ENCODE results near the gene NFIX. TPM values are rescaled to one million over a fixed set of nuclear protein-coding genes. Genes with fewer than 3 reads are reported as not detected.

The NFIX gene
- total RNA-seq, 4 donors from 2014 or later: 126 to 223 (median 176) TPM

DNA sequence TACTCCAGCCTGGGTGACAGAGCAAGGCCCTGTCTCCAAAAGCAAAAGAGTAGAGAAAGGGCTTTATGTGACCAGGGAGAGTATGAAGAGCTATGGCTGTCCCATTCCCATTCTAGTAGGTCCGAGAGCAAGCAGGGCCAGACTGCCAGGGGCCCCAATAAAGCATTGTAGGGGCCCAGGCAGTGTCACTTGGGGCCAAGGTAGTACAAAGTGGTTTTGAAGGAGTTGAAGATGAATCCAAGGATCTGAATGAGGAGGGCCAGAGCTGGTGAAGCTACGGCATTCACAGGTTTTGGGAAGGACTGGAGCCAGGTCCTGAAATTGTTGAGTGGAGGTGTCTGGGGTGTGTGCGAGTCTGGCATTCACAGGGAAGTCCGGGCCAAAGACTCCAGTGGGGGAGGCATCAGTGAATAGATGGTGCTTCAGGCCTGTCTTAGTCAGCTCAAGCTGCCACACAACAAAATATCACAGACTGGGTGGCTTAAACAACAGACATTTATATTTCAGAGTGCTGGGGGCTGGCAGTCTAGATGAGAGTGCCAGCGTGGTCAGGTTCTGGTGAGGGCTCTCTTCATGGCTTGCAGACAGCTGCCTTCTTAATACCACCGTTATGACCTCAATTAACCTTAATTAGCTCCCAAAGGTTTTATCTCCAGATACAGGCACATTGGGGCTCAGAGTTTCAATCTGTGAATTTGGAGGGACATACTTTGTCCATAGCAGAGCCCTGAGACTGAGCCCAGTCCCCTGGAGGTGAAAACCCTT is 132.7 kb downstream of the NFIX start:
- TF ChIP-seq, protein P1, sequence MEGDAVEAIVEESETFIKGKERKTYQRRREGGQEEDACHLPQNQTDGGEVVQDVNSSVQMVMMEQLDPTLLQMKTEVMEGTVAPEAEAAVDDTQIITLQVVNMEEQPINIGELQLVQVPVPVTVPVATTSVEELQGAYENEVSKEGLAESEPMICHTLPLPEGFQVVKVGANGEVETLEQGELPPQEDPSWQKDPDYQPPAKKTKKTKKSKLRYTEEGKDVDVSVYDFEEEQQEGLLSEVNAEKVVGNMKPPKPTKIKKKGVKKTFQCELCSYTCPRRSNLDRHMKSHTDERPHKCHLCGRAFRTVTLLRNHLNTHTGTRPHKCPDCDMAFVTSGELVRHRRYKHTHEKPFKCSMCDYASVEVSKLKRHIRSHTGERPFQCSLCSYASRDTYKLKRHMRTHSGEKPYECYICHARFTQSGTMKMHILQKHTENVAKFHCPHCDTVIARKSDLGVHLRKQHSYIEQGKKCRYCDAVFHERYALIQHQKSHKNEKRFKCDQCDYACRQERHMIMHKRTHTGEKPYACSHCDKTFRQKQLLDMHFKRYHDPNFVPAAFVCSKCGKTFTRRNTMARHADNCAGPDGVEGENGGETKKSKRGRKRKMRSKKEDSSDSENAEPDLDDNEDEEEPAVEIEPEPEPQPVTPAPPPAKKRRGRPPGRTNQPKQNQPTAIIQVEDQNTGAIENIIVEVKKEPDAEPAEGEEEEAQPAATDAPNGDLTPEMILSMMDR (IDR thresholded peaks at IDR 0.05): no peak
- no peak for TF ChIP-seq POLR2AphosphoS5 (IDR thresholded peaks at IDR 0.05)
- TF ChIP-seq EP300 (IDR thresholded peaks at IDR 0.05): no peak
- no peak for TF ChIP-seq POLR2A (IDR thresholded peaks at IDR 0.05)
- Histone ChIP-seq H3K4me3 (no peak overlapping the region), H3K36me3 (peaks cover 10% of the 10 kb centered on the region), H3K4me1 (peaks cover 6% of the 10 kb centered on the region), H3K9me3 (no peaks in the 10 kb centered on the region), H3K27me3 (no peaks in the 10 kb centered on the region), H3K27ac (no peak overlapping the region)
- WGBS: 86% methylated on average over 6 of the region's 6 CpGs
- no peak for DNase-seq (ENCODE audit: low spot score in 2 of 2)

DNA sequence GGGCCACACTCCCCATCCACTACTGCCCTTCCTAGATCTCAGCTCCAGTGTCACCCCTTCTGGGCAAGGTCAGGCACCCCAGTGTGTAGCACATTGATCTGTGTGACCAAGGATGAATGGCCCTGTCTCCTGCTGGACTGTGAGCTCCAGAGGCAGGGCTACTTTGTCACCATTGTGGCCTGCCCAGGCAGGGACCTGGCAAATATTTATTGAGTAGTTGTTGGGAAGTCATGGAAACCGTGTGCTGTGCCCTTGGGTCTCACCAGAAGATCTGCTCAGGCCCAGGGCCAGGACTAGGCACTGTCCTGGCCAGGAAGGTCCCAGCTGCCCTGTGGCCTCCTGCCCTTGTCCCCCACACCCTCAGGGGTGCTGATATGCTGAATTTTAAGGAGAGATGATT is 133.3 kb downstream of the NFIX start:
- DNase-seq (ENCODE audit: low spot score in 2 of 2): no peak
- whole genome bisulfite sequencing: no CpG with 5 or more reads among the region's 1 CpG
- Histone ChIP-seq H3K27ac (no peak overlapping the region), H3K9me3 (no peaks in the 10 kb centered on the region), H3K27me3 (no peaks in the 10 kb centered on the region), H3K4me3 (no peak overlapping the region), H3K36me3 (peaks cover 10% of the 10 kb centered on the region), H3K4me1 (peaks cover 6% of the 10 kb centered on the region)
- TF ChIP-seq EP300 (IDR thresholded peaks at IDR 0.05): no peak
- TF ChIP-seq, protein P1 (IDR thresholded peaks at IDR 0.05): no peak
- TF ChIP-seq POLR2A (IDR thresholded peaks at IDR 0.05): no peak
- TF ChIP-seq POLR2AphosphoS5 (IDR thresholded peaks at IDR 0.05): no peak

DNA sequence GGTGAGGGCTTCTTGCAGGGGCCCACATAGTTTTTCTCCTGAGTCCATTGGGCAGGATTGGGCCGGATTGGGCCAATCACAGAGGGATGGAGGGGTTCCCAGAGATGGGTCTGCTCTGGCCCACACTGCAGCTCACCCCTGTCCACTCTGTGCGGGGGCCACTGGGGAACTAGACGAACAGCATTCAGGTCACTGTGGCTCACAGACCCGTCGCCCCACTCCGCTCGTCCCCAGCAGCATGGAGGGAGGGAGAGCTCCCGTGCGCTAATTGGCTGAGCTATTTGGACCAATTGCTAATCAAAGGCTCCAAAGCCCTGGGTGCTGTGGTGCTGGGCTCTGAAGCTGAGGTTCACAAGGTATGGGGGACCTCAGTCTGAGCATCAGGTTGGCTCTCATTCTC is 134.1 kb downstream of the NFIX start:
- H3K27ac ChIP-seq: no peak overlapping the region
- peaks cover 10% of the 10 kb centered on the region for H3K36me3 ChIP-seq
- WGBS: 100% methylated on average over 1 of the region's 9 CpGs
- no peaks in the 10 kb centered on the region for H3K27me3 ChIP-seq
- H3K4me1 ChIP-seq: peaks cover 6% of the 10 kb centered on the region
- DNase-seq (ENCODE audit: low spot score in 2 of 2): no peak
- H3K4me3 ChIP-seq: no peak overlapping the region
- no peak for TF ChIP-seq EP300 (IDR thresholded peaks at IDR 0.05)
- no peak for TF ChIP-seq POLR2AphosphoS5 (IDR thresholded peaks at IDR 0.05)
- no peak for TF ChIP-seq POLR2A (IDR thresholded peaks at IDR 0.05)
- TF ChIP-seq, protein P1 (IDR thresholded peaks at IDR 0.05): no peak
- no peaks in the 10 kb centered on the region for H3K9me3 ChIP-seq

DNA sequence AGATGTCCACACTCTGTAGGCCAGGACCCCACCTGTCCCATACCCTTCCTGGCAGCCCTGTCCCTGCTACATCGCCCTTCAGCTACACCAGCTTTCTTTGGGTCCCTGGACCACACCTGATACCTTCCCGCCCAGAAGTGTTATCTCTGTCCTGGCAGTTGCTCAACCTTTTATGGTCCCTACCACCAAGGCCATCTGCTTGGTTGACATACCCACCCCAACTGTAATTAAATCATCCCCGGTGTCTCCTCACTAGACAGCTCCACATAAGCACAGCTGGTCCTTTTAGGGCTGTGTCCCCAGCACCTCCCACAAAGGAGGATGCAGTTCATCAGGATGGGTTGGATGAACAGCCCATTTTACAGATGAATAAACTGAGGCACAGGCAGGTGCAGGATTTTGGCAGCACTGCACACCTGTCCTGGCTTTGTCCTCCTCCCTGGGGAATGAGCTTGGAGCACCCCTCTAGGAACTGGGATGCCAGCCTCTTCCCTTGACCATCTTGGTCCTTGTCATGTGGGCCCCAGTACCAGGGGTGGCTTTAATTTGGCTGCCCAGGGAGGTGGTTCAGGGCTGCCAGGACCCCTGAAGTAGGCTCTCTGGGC is 135.7 kb downstream of the NFIX start:
- H3K27me3 ChIP-seq: no peaks in the 10 kb centered on the region
- TF ChIP-seq POLR2AphosphoS5 (IDR thresholded peaks at IDR 0.05) (no peak), POLR2A (IDR thresholded peaks at IDR 0.05) (no peak), EP300 (IDR thresholded peaks at IDR 0.05) (no peak)
- TF ChIP-seq, protein P1 (IDR thresholded peaks at IDR 0.05): no peak
- no peak for DNase-seq (ENCODE audit: low spot score in 2 of 2)
- H3K36me3 ChIP-seq: peaks cover 22% of the 10 kb centered on the region
- H3K4me3 ChIP-seq: no peak overlapping the region
- H3K4me1 ChIP-seq: peaks cover 6% of the 10 kb centered on the region
- WGBS: 93% methylated on average over 3 of the region's 3 CpGs
- no peaks in the 10 kb centered on the region for H3K9me3 ChIP-seq
- H3K27ac ChIP-seq: no peak overlapping the region

DNA sequence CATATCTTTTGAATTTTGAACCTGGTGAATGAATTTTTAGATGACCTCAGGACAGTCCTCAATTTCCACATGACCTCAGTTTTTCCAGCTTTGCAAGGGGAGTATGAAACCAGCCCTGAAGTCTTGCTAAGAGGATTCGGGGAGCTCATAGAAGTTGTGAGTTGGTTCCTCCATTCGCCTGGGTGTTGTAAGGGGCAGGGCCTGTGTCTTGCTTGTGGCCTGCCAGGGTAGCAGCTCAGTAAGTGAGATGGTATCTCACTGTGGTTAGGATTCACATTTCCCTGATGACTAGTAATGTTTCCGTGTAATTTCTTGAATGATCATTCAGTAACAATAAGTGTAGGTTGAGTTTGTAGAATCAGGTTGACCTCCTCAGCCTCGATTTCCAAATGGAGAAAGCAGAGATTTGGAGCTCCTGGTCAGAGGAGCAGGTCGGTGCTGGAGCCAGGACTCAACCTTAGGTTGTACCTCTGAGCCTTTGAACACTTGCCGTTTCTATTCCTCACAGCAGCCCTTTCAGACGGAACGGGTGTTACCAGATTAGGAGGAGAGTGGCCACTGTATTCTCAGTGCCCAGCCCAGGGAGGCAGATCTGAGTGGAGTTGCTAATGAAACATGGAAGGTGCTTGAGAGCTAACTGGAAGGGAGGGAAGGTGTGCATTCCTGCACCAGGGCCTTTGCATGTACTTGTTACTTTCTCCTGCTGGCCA is 137.4 kb downstream of the NFIX start:
- 70% methylated on average over 8 of the region's 8 CpGs for WGBS
- TF ChIP-seq POLR2AphosphoS5 (IDR thresholded peaks at IDR 0.05): no peak
- Histone ChIP-seq H3K27me3 (no peaks in the 10 kb centered on the region), H3K36me3 (peaks cover 31% of the 10 kb centered on the region), H3K27ac (no peak overlapping the region), H3K4me3 (no peak overlapping the region), H3K9me3 (no peaks in the 10 kb centered on the region), H3K4me1 (peaks cover 6% of the 10 kb centered on the region)
- DNase-seq (ENCODE audit: low spot score in 2 of 2): no peak
